Inflammatory macrophage treated with lipopolysaccharide for 4 hours (primary cell): ENCODE data around the gene SDR42E1.
"Not testable (repeated sequence)": the region's sequence is repeated elsewhere in the genome, so short reads cannot be mapped to it uniquely, and the experiment has no call there.

ENCODE experiments used
- DNase-seq: peaks from one replicate; pipeline ENCODE4 v3.0.0-alpha.2; 2020

Gene SDR42E1

DNA sequence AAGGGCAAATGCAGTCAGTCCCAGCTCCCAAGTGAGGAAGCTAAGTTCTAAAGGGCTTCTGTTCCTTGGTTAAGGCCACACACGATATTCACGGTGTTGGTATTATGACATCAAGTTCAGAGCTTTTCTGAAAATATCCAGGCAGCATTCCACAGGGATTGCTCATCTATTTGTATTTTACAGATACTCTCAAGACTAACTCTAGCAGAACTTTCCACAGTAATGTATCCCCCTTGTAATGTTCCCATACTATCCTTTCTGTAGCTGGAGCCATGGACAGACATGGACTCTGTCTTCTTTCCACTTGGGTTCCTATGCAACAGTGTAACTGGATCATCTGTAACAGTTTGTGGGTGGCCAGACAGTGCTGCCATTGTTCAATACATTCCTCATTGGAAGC lies 13.5 kb downstream of the SDR42E1 start:
- no peak for DNase-seq

DNA sequence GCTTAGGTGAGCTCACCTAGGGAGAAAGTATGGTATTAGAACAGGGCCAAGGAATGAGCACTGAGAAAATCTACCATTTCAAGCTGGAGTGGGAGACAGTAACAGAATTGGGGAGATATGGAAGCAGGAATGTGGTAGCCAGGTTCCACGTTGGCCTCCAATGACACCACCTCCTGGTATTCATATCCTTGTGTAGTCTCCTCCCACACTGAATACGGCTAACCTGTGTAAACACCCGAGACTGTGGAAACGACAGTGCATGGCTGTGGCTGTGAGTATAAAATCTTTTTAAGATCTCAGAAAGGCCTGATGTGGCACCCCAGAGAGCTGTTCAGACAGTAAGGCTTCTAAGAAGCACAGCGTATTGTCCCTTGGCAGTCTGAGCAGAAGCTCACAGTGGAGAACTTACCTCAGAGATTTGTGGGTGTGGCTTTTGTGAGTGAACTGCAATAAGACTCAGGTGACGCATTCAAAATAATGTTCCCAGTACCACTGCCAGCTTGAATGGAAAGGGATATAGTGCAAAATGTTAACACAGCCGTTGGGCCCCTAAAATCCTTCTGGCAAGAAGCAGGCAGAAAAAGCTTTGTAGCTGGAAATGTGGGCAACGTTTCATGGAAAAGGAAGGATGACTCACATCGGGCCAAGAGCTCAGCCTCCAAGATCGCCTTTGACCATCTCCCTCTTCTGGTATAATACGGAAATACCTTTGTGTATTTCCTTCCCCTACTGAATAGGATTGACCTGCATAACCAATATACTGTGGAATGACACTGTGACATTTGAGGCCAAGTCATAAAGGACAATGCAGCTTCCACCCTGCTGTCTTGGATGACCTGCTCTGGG lies 14.4 kb downstream of the SDR42E1 start:
- peak; percentile 13 for DNase-seq

DNA sequence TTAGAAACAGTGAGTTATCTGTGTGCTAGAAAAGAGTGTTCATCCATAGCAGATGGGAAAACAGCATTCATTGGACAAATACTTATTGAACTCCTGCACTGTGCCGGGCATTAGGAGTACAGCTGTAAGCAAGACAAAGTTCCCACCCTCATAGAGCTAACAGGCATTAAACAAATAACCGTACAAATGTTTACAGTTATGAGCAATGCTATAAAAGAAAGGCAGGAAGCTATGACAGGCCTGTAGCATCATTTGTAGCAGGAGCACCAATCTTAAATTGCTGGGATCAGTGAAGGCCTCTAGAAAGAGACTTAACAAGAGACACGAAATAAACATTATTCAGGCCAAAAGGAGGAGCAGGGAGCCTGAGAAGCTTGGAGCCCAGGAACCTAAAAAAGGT lies 15.6 kb downstream of the SDR42E1 start:
- DNase-seq: no peak

DNA sequence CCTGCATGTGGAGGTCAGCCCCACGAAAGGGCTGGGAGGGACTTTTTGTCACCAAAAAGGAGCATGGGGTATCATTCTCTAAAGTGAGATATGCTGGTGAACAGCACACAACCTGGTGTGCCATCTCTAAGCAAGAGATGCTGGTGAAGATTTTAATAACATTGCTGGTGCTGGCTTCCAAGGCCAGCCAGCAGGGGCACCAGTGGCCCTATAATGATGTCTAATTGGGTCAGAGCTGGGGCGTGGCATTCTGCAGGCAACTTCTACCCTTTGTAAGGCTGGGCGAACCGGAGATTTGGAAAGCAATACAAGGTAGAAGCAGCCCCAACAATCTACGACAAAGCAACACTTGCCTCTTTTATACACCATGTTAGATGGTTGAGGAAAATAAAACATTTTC lies 16.8 kb downstream of the SDR42E1 start:
- no peak for DNase-seq

DNA sequence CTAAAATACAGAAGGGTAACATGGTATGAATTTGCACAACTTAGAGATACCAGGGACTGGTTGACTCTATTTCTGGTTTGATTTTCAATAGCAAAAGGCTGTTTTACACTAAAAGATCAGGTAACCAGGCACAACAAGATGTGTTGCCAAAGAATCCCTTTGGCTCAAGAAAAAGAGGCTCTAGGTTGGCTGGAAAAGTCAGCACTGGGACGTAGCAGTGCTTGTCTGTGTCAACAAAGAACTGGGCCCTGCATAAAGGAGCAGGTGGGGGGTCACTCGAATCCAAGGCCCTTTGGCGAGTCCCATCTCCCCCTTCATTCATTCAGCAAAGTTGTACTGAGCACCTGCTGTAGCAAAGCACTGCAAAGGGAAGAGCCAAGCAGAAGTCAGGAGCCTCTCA lies 18.4 kb downstream of the SDR42E1 start:
- DNase-seq: no peak

DNA sequence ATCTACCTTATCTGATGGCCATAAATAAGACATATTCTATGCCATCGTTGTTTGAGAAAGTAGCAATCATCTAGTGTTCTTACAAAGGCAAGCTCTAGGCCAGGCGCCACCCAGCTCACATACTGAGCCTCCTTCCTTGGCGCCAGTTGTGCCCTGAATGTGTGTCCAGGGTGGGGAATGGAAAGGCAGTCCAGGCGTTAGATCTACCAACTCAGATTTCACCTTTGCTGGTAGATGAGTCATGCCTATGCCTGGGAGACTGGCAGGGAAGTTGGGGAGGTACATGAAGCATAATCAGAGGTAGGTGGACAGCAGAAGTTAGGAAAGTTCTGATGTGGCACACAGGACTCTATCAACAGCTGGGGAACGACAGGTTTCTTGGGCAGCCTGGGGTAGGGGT lies 23.6 kb downstream of the SDR42E1 start:
- DNase-seq: no peak

DNA sequence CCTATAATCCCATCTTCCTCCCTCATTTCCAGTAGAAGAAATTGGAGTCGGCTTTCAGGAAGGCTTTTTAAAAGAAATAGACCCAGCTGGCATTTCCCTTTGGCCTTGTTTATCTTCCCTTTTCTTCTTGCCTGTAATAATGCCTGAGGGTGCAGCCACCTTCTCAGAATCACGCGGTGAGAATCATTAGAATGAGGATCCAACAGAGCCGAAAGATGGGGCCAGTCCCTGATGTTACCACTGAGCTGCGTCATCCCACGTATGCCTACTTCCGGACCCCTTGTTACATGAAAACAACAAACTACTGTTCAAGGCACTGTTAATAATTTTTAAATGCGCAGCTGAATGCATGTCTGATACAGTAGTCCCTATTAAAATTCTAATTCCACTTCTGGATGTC lies 24.1 kb downstream of the SDR42E1 start:
- DNase-seq: no peak

DNA sequence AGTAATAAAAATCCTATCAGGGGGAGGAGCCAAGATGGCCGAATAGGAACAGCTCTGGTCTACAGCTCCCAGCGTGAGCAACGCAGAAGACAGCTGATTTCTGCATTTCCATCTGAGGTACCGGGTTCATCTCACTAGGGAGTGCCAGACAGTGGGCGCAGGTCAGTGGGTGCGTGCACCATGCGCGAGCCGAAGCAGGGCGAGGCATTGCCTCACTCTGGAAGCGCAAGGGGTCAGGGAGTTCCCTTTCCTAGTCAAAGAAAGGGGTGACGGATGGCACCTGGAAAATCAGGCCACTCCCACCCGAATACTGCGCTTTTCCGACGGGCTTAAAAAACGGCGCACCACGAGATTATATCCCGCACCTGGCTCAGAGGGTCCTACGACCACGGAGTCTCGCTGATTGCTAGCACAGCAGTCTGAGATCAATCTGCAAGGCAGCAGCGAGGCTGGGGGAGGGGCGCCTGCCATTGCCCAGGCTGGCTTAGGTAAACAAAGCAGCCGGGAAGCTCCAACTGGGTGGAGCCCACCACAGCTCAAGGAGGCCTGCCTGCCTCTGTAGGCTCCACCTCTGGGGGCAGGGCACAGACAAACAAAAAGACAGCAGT lies 33.8 kb downstream of the SDR42E1 start:
- DNase-seq: not testable (repeated sequence)

DNA sequence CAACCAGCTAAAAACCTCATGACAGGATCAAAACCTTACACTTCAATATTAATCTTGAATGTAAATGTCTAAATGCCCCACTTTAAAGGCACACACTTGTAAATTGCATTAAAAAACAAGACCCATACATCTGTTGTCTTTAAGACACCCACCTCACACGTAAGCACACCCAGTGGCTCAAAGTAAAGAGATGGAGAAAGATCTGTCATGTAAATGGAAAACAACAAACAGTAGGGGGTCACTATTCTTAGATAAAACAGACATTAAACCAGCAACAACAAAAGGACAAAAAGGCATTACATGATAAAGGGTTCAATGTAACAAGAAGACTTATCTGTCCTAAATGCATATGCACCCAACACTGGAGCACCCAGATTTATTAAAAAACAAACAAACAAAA lies 35.6 kb downstream of the SDR42E1 start:
- DNase-seq: no peak

DNA sequence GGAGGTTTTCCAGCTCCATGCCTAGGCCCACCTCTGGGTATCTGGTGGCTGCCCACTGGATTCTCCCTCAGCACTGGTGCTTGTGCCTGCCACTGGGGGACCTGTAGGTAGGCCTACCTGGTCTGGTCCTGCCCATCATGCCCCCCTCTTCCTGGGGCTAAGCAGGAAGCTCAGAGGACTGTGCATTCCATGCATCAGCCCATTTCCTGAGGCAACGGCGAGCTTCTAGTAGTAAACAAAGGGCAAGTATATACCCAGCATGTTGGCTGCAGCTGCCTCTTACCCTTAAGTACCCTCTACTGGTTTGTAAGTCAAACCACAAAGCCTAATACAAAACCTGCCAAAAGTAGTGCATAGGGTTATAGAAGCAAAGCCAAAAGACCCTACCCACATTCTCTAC lies 37.5 kb downstream of the SDR42E1 start:
- DNase-seq: no peak

DNA sequence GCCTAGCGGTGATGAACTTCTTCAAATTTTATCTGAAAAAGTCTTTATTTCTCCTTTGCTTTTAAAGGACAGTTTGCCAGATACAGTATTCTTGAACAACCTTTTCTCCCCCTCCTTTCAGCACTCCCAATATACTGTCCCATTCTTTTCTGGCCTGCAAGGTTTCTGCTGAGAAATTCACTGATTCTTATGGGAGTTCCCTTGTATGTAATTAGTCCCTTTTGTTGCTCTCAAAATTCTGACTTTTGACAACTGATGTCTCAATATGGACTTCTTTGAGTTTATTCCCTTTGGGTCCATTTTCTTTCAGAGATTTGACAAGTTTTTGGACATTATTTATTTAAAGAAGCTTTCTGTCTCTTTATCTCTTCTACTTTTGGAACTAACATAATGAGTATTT lies 39.4 kb downstream of the SDR42E1 start:
- no peak for DNase-seq

DNA sequence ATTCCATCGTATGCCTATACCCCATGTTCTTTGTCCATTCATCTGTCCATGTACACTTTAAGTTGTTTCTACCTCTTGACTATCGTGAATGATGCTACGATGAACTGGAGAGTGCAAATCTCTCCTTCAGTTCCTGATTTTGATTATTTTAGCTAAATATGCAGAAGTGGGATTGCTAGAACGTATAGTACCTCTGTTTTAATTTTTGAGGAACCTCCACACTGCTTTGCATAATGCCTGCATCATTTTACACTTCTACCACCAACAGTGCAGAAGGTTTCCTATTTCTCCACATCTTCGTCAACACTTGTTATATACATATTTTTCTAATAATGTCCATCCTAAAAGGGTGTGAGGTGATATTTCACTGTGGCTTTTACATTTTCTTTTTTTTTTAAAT lies 43.9 kb downstream of the SDR42E1 start:
- DNase-seq: peak; percentile 40

DNA sequence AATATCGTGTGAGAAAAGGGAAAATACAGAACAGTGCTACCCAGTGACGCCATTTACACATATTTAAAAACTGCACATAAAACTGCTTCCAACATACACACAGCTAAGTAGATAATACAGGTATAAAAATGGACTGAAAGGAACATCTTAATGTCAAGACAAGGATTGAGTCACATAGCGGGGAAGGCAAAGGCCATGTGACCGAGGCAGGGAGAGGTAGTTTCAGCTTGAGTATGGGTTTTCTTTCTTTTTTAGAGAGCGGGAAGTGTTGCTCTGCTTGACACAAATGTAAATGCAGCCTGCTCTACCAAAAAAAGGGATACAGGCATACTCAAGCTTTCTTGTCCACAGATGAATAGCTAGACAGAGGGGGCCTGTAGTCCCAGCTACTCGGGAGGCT lies 46.5 kb downstream of the SDR42E1 start:
- DNase-seq: no peak

DNA sequence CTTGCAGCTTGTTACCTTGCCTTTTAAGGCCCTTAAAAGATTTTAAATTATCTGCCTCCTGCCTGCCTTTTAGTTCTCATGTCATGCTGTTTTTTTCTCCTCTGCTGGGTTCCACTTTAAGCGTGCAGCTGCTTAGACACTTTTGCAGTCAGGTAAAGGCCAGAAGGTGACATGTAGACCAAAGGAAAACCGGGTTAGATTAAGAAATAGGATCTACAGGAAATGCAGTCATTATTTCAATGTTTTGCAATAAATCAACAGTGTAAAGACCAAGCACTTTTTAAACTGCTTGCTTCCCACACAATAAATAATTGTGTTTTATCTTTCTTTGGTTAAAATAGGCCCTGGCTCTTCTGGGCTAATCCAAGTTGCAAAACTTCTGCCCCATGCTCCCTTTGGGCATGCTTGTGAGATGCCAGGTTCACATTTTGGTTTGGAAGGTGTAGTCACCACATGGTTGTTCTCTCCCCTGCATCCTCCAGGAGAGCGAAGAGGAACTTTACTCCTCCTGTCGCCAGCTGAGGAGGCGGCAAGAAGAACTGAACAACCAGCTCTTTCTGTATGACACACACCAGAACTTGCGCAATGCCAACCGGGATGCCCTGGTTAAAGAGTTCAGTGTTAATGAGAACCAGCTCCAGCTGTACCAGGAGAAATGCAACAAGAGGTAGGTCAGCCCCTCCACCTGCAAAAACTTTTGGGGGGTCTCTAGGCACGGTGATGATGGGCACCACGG lies 54.9 kb downstream of the SDR42E1 start:
- DNase-seq: peak; percentile 78

DNA sequence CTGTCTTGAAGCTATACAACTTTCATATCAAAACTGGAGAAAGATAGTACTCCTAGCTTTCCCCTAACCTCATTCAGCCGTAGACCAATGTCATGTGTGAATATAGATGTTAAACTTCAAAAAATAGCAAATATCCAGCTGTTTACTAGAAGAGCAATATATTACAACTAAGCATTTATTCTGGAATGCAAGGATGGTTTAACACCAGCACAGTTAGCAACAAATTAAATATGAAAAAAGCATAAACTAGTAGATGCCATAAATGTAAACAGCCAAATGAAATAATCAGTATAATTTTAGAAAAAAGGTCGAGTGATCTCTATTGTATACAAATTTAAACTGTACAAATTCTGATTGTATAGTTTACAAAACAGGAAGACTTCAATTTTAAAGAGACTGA lies 59.7 kb downstream of the SDR42E1 start:
- DNase-seq: no peak

DNA sequence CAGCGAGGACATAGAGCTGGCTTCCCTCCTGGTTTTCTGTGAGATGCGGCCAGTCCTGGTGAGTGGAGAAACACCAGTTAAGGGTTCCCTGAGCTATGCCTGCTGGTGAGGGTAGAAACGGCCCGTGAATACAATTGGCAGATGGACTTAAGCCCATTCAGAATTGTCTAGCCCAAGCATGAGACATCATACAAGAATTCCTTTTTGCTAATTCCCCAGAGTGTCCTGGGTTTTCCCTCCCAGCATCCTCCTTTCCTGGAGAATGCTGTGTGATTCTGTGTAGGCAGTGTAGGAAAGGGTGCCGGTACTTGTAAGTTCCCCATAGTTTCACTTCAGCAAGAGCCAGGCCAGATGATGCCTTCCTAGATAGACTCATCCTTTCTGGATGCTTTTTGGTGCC lies 65.1 kb downstream of the SDR42E1 start:
- no peak for DNase-seq

DNA sequence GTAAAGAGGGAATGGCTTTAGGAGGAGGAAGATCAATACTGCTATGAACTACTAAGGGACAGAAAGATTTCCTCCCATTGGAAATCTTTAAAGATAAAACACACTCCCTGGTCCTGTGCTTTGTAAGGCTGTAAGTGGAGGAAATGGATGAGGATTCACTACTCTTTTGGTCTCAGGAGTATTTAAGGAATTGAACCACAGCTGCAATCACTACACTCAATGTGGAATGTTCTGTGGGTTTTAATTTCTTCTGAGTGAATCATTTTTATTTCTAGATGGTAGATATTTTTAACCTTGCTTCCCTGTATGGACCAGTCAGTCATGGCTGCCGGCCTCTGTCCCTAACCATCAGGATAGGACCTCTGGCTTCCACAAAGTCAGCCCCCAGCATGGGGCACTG lies 65.6 kb downstream of the SDR42E1 start:
- no peak for DNase-seq

DNA sequence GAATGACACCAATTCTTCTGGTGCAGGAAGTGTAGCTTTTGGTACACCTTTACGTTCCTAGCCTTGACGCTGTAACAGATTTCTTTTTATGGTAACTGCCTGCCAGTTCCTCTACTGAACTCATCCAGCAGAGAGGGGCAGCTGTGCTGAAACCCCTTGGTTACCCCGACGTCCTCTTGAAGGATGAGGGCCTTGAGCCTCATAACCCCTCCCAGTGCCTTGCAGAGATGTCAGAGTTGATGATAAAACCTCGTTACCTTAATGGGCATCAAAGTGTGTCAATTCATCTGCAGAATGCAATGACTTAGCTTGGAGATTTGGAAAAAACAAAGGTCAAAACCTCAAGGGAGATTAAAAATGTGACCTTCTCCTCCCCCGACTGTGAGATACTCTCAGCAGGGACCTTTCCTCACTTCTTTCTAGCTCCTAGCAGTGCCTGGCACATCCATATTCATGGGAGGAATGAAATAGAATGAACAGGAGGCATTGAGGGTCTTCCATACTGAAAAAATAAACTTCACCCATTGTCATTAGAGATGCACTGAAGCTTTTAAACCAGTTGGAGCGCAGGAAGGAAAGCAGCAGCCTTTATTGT lies 69.2 kb downstream of the SDR42E1 start:
- DNase-seq: no peak

DNA sequence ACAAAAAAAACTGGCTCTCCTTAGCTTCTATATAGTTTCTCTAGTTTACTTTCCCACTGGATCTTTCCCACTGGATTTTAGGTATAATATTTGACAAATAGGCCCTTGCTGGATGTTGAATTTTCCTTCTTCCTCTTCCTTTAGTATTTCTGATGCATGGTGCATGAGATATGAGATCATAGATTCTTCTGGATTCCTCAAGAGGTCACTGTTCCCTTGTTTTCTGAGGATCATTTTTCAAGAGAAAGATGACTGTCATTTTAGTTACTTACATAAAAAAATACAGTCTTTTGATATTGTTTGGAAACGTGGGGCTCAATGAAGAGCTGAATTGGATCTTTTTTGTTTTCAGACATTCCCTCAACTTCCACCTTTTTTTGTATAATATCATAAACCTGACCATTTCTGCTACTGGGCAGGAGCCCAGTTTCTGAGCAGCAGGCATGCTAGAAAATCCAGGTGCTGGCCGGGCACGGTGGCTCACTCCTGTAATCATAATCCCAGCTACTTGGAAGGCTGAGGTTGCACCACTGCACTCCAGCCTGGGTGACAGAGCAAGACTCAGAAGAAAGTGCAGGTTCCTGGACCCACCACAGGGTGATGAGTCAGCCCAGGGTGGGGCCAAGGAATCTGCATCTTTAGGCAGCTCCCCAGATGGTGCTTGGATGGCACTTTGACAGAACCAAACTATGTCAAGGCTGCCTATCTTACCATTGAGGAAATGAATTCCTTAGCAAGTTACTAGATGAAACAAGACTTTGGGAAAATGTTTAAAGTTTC lies 70.3 kb downstream of the SDR42E1 start:
- peak; percentile 50 for DNase-seq

DNA sequence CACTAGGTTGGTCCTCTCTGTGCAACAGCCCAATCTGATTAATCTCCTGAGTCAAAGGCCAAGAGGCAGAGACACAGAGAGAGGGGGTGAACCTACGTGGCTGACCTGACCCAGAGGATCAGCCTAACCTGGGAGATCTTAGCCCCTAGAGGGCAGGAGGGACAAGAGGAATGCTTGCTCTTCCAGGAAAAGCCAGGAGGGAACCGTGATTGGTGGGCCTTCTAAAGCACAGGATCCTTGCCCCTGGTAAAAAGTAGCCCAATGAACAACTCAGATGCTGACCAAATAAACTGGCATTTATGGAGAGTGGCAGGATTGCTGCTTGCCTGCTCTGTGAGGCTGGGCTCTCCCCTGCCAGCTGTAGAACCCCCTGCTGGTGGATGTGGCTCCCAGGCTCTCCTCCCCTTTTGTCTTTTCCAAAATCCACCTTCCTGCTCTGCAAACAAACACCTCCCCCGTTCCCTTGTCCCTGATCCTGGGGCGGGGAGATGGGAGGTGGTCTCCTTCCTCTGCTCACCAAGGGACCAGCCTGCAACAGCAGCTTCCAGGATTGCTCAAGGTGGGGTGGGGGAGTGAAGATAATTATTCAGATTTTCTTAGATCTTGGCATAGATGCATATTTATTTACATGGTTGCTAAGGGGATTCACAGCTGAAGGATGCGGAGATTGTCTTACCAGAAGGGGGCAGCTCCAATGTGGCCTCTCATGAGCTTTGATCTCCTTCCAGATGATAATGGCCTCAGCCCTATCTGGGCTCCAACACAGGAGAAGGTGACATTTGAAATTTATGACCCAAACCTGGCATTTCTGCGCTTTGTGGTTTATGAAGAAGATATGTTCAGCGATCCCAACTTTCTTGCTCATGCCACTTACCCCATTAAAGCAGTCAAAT lies 71.9 kb downstream of the SDR42E1 start:
- DNase-seq: no peak
